Fibroblast of villous mesenchyme (primary cell): ENCODE results near the gene PRM2. TPM values are rescaled to one million over a fixed set of nuclear protein-coding genes. Genes with fewer than 3 reads are reported as not detected.

Source experiments
- DNase-seq: peaks from one replicate; pipeline ENCODE4 v3.0.0-alpha.2; 2010; ENCODE audit warnings: low read depth
- H3K4me3 ChIP-seq: 2 replicates; pipeline ENCODE4 v1.5.1; 2011; ENCODE audit warnings: low read depth, mild to moderate bottlenecking, low read length
- CTCF ChIP-seq: IDR thresholded peaks from 2 replicates; pipeline ENCODE4 v1.5.1; 2012; ENCODE audit warnings: low read depth, mild to moderate bottlenecking, low read length; ENCODE audit not compliant: insufficient read depth
- total RNA-seq: library from RNA; depleted of rRNA; stranded (reverse); fragments of >200 nt; gene quantifications from 2 replicates; pipeline ENCODE4 v1.2.3, GENCODE V29; 2012

The PRM2 gene
- total RNA-seq, 1 donor, result not detected

GRCh38 chr16:11273721-11274324 is 2.5 kb downstream of the PRM2 start:
- no peak for TF ChIP-seq CTCF
- H3K4me3 ChIP-seq, result no peak overlapping the region
- DNase-seq, result peak; percentile 80

- no peak within 1 kb of the TSS for H3K4me3 ChIP-seq
- DNase-seq, result no peak
- TF ChIP-seq CTCF, result no peak
Observed at GRCh38 chr16:11272921-11273720, 3.2 kb downstream of the PRM2 start, which contains the start of gene PRM3. Gene PRM3, minus strand, starts transcription at chr16:11273629. Its CDS starts 34 bp downstream, at chr16:11273595.

- DNase-seq, result no peak
- no peak for TF ChIP-seq CTCF
- no peak overlapping the region for H3K4me3 ChIP-seq
Observed at GRCh38 chr16:11272484-11272883, 3.8 kb downstream of the PRM2 start.

GRCh38 chr16:11271610-11272009 is 4.7 kb downstream of the PRM2 start:
- no peak overlapping the region for H3K4me3 ChIP-seq
- DNase-seq, result no peak
- TF ChIP-seq CTCF, result no peak

GRCh38 chr16:11270602-11271162 is 5.6 kb downstream of the PRM2 start:
- H3K4me3 ChIP-seq, result no peak overlapping the region
- no peak for DNase-seq
- TF ChIP-seq CTCF, result no peak

GRCh38 chr16:11268921-11269375 is 7.3 kb downstream of the PRM2 start, which contains the start of gene TNP2:
Gene TNP2, minus strand, starts transcription at chr16:11269325. Its CDS starts 63 bp downstream, at chr16:11269262.
- H3K4me3 ChIP-seq, result no peak within 1 kb of the TSS
- DNase-seq, result no peak
- no peak for TF ChIP-seq CTCF
